NCI-H187 (cell line): ENCODE data around the gene ZNF618.

Experiments
- DNase-seq, 2 experiments: peaks; one replicate each; lab custom pipeline; 2025; lab: John Stamatoyannopoulos, UW

Gene ZNF618

DNA sequence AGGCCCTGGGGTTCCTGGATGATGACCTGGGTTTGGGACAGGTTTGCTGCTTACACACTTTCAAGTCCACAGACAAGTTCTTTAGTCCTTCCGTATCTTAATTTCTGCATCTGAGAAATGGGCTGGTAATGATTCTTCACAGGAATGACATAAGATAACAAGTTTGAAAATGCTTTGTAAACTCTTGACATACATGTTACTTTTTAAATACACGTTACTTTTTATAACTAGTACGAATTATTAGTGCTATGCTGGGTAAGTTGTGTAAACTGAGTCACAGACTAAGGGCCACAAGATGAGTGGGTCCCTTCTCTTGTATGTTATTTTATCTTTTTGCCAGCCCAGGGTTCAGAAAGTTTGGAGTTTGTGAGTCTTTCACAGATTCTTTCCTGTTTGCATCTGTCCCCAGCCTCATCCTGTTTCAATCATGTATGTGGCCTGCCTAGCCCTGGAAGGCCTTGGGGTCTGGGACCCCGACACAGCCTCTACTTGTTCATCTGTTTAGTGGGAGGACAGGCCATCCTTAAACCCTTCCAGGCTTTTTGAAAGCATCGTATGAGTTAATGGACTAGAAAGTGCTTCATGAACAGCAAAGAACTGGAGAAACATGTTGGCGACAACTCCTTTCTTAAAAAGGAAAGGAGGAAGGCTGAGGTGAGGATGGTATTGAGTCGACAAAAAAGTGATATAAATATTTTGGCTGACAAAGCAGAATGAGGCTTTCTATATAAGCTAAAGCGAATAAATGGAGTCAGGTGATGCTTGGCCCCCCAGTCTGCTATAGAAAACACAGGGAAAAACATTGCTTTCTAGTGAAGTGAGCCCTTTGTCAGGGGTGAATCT lies 9.3 kb downstream of the ZNF618 start:
- DNase-seq: no peak

DNA sequence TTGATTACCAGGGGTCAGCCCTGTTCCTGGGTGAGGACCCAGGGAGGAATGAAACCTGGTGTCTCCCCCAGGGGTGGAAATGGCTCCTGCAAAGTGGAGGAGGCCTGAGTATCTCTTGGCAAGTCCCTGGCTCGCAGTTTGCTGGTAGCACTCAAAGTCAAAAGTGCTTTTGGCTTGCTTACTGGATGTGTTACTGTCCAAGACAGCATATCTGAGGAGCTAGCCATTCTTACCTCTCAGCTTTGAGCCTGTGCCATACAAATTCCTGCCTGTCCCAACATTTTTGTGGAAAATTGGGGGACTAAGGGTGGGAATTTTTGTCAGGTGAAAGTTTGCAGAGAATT lies 9.9 kb downstream of the ZNF618 start:
- DNase-seq: no peak

DNA sequence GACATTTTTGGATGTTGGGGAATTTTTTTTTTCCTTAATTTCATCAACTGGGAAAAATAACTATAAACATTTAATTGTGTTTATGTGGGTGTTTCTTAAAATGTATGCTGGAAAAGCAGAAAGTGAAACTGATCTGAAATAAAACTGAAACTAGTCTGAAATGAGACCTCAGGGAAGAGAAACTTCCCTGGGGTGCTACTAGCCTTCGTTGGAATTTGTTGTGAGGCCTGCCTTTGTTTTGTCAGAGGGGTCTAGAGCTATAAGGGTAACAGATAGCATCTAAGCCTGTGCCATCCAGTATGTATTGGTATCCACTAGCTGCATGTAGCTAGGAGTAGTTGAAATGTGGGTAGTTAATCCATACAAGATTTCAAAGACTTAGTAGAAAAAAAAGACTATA lies 10.4 kb downstream of the ZNF618 start:
- DNase-seq: no peak

GRCh38 chr9:113886933-113887332 lies 10.8 kb downstream of the ZNF618 start:
- no peak for DNase-seq

GRCh38 chr9:113887436-113887835 lies 11.3 kb downstream of the ZNF618 start:
- no peak for DNase-seq

DNA sequence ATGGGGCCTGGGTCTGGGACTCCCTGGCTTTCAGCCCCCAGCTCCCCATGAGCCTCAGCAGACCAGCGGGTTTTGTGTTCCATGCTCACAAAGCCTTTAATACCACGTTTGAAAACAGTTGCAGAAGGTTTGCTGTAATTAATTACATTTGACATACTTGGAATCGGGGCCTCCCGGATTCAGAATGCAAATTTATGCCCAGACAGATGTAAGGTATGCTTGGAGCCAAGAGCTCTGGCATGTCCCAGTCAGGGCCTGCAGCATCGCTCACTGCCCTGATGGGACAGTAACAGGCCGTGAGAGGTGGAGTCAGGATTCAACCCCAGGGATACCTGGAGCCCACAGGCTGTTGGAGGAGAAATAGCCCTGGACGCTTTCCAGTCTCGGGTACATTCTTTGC lies 12.2 kb downstream of the ZNF618 start:
- no peak for DNase-seq

GRCh38 chr9:113888976-113889375 lies 12.9 kb downstream of the ZNF618 start:
- no peak for DNase-seq

- DNase-seq: no peak
Observed at GRCh38 chr9:113890704-113891103, 14.6 kb downstream of the ZNF618 start.

DNA sequence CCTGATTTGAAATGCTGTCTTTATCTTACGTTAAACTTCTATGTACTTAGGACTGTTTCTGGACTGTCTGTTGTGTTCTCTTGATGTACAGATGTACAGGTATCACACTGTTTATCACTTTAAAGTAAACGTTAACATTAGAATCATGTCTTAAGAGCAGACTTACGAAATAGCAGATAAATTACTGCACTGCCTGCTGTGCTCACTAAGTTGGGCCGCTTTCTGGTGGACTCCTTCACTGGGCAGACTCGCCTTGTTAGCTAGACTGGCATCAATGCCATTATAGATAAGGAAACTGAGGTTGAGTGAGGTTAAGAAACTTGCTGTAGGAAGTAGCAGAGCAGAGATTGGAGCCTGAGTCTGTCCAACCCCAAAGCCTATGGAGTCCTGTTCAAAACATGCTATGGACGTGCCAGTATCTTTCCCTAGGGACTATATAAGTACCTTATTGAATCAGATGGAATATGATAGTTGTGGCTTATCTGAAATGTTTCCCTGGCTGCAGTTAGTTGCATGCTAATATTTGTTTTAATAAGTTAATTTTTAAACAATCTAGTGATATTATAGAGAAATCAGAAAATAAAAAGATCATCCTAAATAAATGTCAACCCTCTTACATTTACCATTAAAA lies 16.9 kb downstream of the ZNF618 start:
- DNase-seq: no peak

DNA sequence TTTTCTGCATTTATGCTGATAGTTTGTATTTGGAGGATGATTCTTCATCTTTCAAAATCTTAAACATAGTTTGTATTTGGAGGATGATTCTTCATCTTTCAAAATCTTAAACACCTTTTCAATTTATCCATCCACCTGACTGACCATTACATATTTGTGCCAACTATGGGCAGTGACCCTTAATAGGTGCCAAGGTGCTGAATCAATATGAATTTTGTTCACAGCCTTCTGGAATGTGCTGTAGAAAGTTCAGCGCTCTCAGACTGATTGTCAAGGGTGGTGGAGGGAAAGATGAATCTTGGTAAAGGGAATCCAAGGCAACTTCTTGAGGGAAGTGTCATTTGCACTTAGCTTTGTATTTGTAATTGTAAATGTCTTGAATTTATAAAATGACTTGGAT lies 18.1 kb downstream of the ZNF618 start:
- no peak for DNase-seq

DNA sequence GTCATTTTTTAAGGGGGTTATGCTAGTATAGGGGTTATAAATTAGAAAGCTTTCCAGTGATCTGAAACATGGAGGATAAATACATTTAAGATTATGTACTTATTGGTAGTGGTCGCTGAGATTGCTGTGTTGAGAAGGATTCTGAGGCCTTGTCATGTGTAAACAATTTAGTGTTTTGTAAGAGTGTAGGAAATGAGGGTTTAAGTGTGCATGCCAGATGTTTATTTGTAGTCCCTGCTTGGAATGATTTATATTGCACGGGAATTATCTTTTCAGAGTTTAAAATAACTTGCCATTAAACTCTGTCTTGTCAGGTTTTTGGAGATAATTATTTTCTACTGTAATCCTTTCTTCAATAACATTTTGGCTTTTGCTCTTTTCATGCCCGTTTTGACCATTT lies 19.4 kb downstream of the ZNF618 start:
- no peak for DNase-seq

- no peak for DNase-seq
Observed at GRCh38 chr9:113896713-113897112, 20.6 kb downstream of the ZNF618 start.

DNA sequence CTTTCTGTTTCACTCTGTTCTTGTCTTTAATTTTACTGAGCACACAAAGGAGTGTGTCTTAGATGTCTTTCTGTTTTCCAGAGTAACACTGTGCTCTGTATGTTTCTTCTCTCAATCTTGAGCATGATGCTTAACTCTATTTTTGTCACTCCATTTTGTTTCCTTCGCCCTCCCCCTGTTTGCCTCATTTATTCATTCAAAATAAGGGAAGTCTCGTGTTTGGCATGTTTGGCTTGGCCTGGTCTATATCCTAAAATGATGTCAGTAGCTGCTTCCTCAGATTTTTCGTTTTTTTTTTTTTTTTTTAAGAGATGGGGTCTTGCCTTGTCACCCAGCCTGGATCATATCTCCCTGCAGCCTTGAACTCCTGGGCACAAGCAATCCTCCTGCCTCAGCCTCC lies 22.0 kb downstream of the ZNF618 start:
- no peak for DNase-seq

- DNase-seq: no peak
Observed at GRCh38 chr9:113898596-113898995, 22.5 kb downstream of the ZNF618 start.

GRCh38 chr9:113899205-113899604 lies 23.1 kb downstream of the ZNF618 start:
- DNase-seq: no peak

DNA sequence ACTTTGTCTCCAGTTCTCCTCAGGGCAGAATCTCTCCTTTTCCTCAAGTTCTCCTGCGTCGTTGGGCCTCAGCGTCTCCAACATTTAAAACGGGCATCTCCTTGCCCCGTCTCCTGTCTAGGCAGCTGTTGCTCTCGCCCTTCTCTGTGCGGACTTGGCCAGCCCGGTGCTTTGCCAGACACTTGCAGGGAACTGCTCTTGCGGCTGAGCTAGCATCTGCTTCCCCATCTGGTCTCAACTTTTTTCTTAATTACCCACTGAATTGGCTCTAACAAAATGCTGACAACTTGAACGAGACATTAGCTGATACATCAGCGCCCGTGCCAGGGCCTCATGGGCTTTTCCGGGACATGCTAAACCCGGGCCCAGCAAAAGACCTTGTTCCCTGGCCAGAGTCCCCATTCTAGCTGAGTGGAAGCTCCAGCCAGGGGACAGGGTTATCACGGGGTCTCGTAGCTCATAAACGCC lies 25.1 kb downstream of the ZNF618 start:
- no peak for DNase-seq

DNA sequence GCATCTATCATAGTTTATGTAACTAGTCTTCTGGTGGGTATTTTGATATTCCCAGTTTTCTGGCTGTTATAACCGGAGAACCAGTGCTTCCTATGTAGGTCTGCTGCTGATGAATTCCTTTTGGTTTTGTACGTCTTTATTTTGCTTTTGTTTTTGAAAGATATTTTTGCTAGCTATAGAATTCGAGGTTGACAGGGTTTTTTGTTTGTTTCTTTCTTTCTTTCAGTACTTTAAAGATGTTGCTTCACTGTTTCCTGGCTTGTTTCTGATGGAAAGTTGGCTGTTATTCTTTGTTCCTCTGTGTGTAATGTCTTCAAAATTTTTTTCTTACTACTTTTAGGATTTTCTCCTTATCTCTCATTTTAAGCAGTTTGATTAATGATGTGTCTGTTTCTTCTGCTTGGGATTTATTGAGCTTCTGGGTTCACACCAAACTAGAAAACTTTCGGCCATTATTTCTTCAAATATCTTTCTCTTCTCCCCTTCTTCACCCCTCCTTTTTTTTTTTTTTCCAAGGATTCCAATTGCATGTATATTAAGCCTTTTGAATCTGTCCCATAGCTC lies 27.5 kb downstream of the ZNF618 start:
- no peak for DNase-seq

GRCh38 chr9:113906411-113907110 lies 30.5 kb downstream of the ZNF618 start:
- no peak for DNase-seq

GRCh38 chr9:113907282-113907681 lies 31.2 kb downstream of the ZNF618 start:
- no peak for DNase-seq

GRCh38 chr9:113909421-113909820 lies 33.3 kb downstream of the ZNF618 start:
- DNase-seq: no peak

- no peak for DNase-seq
Observed at GRCh38 chr9:113910036-113910639, 34.0 kb downstream of the ZNF618 start.

GRCh38 chr9:113911850-113912557 lies 35.9 kb downstream of the ZNF618 start:
- DNase-seq: no peak
